Measurements from ENCODE around the gene ARID1B.

ARID1B gene

GRCh38 chr6:157203312-157203744 is 426.1 kb downstream of the ARID1B start:
- TF ChIP-seq CTCF (IDR thresholded peaks at IDR 0.05): no peak
- no peak for DNase-seq
- intact Hi-C loops (cut with DNase I; ENCODE audit: low total_unique reads): loop anchor here (5.0 kb wide), 1 partner anchor 69 kb away; no protein-coding TSS in a partner anchor
- Histone ChIP-seq H3K27me3 (no peaks in the 10 kb centered on the region), H3K9me3 (no peaks in the 10 kb centered on the region), H3K4me3 (no peak overlapping the region), H3K4me1 (peaks cover 0 to 47% (median 17%) of the 10 kb centered on the region in 4 donors), H3K36me3 (peaks cover 50 to 74% (median 71%) of the 10 kb centered on the region in 3 donors), H3K27ac (no peak overlapping the region)

- Histone ChIP-seq H3K36me3 (peaks cover 50 to 75% (median 71%) of the 10 kb centered on the region in 3 donors), H3K9me3 (no peaks in the 10 kb centered on the region), H3K27ac (no peak overlapping the region), H3K4me3 (no peak overlapping the region), H3K4me1 (peaks cover 0 to 43% (median 16%) of the 10 kb centered on the region in 4 donors), H3K27me3 (no peaks in the 10 kb centered on the region)
- no peak for DNase-seq
- intact Hi-C loops (cut with DNase I; ENCODE audit: low total_unique reads): loop anchor here (5.0 kb wide), 1 partner anchor 69 kb away; no protein-coding TSS in a partner anchor
- no peak for TF ChIP-seq CTCF (IDR thresholded peaks at IDR 0.05)
These were observed 426.6 kb downstream of the ARID1B start for GRCh38 chr6:157203764-157204163.

- TF ChIP-seq CTCF (IDR thresholded peaks at IDR 0.05): no peak
- intact Hi-C loops (cut with DNase I; ENCODE audit: low total_unique reads): no loop called here
- Histone ChIP-seq H3K27me3 (no peaks in the 10 kb centered on the region), H3K36me3 (peaks cover 47 to 74% (median 72%) of the 10 kb centered on the region in 3 donors), H3K9me3 (no peaks in the 10 kb centered on the region), H3K4me1 (peaks cover 0 to 23% (median 4%) of the 10 kb centered on the region in 4 donors), H3K4me3 (no peak overlapping the region), H3K27ac (no peak overlapping the region)
- DNase-seq: no peak
These were observed 428.5 kb downstream of the ARID1B start for GRCh38 chr6:157205473-157206358.

- H3K27ac ChIP-seq: no peak overlapping the region
- no peak for DNase-seq
- H3K4me3 ChIP-seq: no peak overlapping the region
- intact Hi-C loops (cut with DNase I; ENCODE audit: low total_unique reads): no loop called here
- no peaks in the 10 kb centered on the region for H3K27me3 ChIP-seq
- TF ChIP-seq CTCF (IDR thresholded peaks at IDR 0.05): no peak
- H3K4me1 ChIP-seq: peaks cover 0 to 17% (median 4%) of the 10 kb centered on the region in 4 donors
- no peaks in the 10 kb centered on the region for H3K9me3 ChIP-seq
- H3K36me3 ChIP-seq: peaks cover 41 to 68% (median 65%) of the 10 kb centered on the region in 3 donors
These were observed 429.2 kb downstream of the ARID1B start for GRCh38 chr6:157206359-157206815.

- H3K4me3 ChIP-seq: no peak overlapping the region
- H3K27me3 ChIP-seq: no peaks in the 10 kb centered on the region
- no peak for TF ChIP-seq CTCF (IDR thresholded peaks at IDR 0.05)
- no peaks in the 10 kb centered on the region for H3K9me3 ChIP-seq
- intact Hi-C loops (cut with DNase I; ENCODE audit: low total_unique reads): no loop called here
- no peak overlapping the region for H3K27ac ChIP-seq
- peaks cover 34 to 62% (median 62%) of the 10 kb centered on the region in 3 donors for H3K36me3 ChIP-seq
- no peak for DNase-seq
- peaks cover 0 to 9% (median 4%) of the 10 kb centered on the region in 4 donors for H3K4me1 ChIP-seq
These were observed 430.4 kb downstream of the ARID1B start for GRCh38 chr6:157207521-157208076.
